Measurements from ENCODE around the gene MTMR10. TPM values are rescaled to one million over a fixed set of nuclear protein-coding genes. Genes with fewer than 3 reads are reported as not detected.

Gene MTMR10
- total RNA-seq, 1 donor from 2014 or later = 6.6 TPM

DNA sequence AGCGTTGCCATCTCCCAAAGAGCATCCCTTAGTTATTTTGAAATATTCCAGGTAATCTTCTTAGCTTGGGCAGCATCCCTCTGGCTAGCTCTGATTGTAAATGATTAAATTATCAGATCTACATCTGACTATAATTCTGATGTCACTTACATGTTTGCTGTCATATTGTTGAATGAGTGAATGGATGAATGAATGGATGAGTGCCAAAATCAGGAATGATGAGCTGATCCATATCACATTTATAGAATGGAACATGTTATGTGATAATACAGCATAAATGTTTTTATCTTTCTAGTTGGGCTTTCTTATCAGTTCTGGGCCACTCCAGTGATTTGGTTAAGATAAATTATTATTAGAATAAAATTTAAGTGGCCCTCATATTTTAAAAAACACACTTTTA lies 73.8 kb downstream of the MTMR10 start:
- FAIRE-seq = no peak
- TF ChIP-seq, protein P1, sequence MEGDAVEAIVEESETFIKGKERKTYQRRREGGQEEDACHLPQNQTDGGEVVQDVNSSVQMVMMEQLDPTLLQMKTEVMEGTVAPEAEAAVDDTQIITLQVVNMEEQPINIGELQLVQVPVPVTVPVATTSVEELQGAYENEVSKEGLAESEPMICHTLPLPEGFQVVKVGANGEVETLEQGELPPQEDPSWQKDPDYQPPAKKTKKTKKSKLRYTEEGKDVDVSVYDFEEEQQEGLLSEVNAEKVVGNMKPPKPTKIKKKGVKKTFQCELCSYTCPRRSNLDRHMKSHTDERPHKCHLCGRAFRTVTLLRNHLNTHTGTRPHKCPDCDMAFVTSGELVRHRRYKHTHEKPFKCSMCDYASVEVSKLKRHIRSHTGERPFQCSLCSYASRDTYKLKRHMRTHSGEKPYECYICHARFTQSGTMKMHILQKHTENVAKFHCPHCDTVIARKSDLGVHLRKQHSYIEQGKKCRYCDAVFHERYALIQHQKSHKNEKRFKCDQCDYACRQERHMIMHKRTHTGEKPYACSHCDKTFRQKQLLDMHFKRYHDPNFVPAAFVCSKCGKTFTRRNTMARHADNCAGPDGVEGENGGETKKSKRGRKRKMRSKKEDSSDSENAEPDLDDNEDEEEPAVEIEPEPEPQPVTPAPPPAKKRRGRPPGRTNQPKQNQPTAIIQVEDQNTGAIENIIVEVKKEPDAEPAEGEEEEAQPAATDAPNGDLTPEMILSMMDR (IDR thresholded peaks at IDR 0.05; ENCODE audit: insufficient read depth, low read length, severe bottlenecking) = no peak

GRCh38 chr15:30917013-30917412 lies 74.4 kb downstream of the MTMR10 start:
- H3K36me3 ChIP-seq (ENCODE audit: control insufficient read depth, insufficient read depth, low read length) = peaks cover 11% of the 10 kb centered on the region
- no peak overlapping the region for H3K4me3 ChIP-seq (ENCODE audit: low read depth, low read length)
- peak; percentile 7 for FAIRE-seq
- H3K27me3 ChIP-seq (ENCODE audit: control insufficient read depth, insufficient read depth, low read length) = no peaks in the 10 kb centered on the region
- TF ChIP-seq, protein P1 (IDR thresholded peaks at IDR 0.05; ENCODE audit: insufficient read depth, low read length, severe bottlenecking) = no peak
- DNase-seq (ENCODE audit: low read depth) = no peak

More for the DNA sequence above, 73.8 kb downstream of the MTMR10 start:
- no peaks in the 10 kb centered on the region for H3K27me3 ChIP-seq (ENCODE audit: control insufficient read depth, insufficient read depth, low read length)
- H3K36me3 ChIP-seq (ENCODE audit: control insufficient read depth, insufficient read depth, low read length) = peaks cover 11% of the 10 kb centered on the region
- no peak overlapping the region for H3K4me3 ChIP-seq (ENCODE audit: low read depth, low read length)
- DNase-seq (ENCODE audit: low read depth) = no peak

GRCh38 chr15:30913761-30914160 lies 77.7 kb downstream of the MTMR10 start:
- Histone ChIP-seq H3K4me3 (ENCODE audit: low read depth, low read length) (no peak overlapping the region), H3K27me3 (ENCODE audit: control insufficient read depth, insufficient read depth, low read length) (no peaks in the 10 kb centered on the region), H3K36me3 (ENCODE audit: control insufficient read depth, insufficient read depth, low read length) (peaks cover 14% of the 10 kb centered on the region)
- TF ChIP-seq, protein P1 (IDR thresholded peaks at IDR 0.05; ENCODE audit: insufficient read depth, low read length, severe bottlenecking) = no peak
- DNase-seq (ENCODE audit: low read depth) = no peak
- FAIRE-seq = no peak

- no peak for DNase-seq (ENCODE audit: low read depth)
- no peak overlapping the region for H3K4me3 ChIP-seq (ENCODE audit: low read depth, low read length)
- TF ChIP-seq, protein P1 (IDR thresholded peaks at IDR 0.05; ENCODE audit: insufficient read depth, low read length, severe bottlenecking) = no peak
- peaks cover 8% of the 10 kb centered on the region for H3K36me3 ChIP-seq (ENCODE audit: control insufficient read depth, insufficient read depth, low read length)
- no peak for FAIRE-seq
- H3K27me3 ChIP-seq (ENCODE audit: control insufficient read depth, insufficient read depth, low read length) = no peaks in the 10 kb centered on the region
These were observed 85.1 kb downstream of the MTMR10 start for GRCh38 chr15:30906366-30906765.

DNA sequence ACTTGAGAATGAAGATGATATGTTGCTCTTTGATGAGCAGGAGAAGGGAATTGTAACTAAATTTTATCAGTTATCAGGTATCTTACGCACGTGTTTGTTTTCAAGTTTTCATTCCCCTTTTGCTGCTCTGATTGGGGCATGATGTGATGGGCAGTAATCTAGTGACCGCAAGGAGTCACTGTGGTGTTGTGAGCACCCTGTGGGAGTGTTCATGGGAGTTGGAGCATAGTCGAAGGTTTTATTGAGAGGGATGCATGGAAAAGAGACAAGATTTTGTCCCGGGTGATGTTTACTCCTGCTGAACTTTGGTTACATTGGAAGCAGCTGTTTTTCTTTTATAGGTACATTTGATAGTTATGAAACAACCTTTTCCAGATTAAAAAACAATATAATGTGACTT lies 85.6 kb downstream of the MTMR10 start:
- Histone ChIP-seq H3K36me3 (ENCODE audit: control insufficient read depth, insufficient read depth, low read length) (peaks cover 8% of the 10 kb centered on the region), H3K4me3 (ENCODE audit: low read depth, low read length) (no peak overlapping the region), H3K27me3 (ENCODE audit: control insufficient read depth, insufficient read depth, low read length) (no peaks in the 10 kb centered on the region)
- no peak for FAIRE-seq
- DNase-seq (ENCODE audit: low read depth) = no peak
- TF ChIP-seq, protein P1 (IDR thresholded peaks at IDR 0.05; ENCODE audit: insufficient read depth, low read length, severe bottlenecking) = no peak

DNA sequence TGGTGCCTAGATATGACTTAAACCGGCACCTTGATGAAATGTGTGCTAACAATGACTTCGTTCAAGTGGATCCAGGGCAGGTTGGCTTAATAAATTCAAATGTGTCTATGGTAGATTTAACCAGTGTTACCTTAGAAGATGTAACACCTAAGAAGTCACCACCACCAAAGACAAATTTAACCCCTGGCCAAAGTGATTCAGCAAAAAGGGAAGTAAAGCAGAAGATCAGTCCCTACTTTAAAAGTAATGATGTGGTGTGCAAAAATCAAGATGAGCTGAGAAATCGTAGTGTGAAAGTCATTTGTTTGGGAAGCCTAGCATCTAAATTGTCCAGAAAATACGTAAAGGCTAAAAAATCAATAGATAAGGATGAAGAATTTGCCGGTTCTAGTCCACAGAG lies 86.6 kb downstream of the MTMR10 start:
- TF ChIP-seq, protein P1 (IDR thresholded peaks at IDR 0.05; ENCODE audit: insufficient read depth, low read length, severe bottlenecking) = no peak
- Histone ChIP-seq H3K36me3 (ENCODE audit: control insufficient read depth, insufficient read depth, low read length) (peaks cover 5% of the 10 kb centered on the region), H3K4me3 (ENCODE audit: low read depth, low read length) (no peak overlapping the region), H3K27me3 (ENCODE audit: control insufficient read depth, insufficient read depth, low read length) (no peaks in the 10 kb centered on the region)
- no peak for FAIRE-seq
- no peak for DNase-seq (ENCODE audit: low read depth)

All from bronchial epithelial cell (primary cell).